GM13976 (cell line): ENCODE results near the gene EXOG.
A peak's percentile ranks its signal among the peaks of the same experiment; 100 is the strongest.

Experiments used
- DNase-seq: peaks from one replicate; pipeline ENCODE4 v3.0.0; 2012; ENCODE audit warnings: low spot score
- CTCF ChIP-seq: IDR thresholded peaks from 2 replicates; pipeline ENCODE4 v1.5.1; 2012; ENCODE audit warnings: borderline replicate concordance, mild to moderate bottlenecking; ENCODE audit not compliant: insufficient read depth; ENCODE audit errors: extremely low read depth, missing control alignments, control extremely low read depth
- in situ Hi-C: fragments of 300-500 bp; cut with MboI; formaldehyde crosslinking; loops from one replicate; pipeline ENCODE4 v1.12.0; 2022; ENCODE audit warnings: low sequenced_read_pairs, mixed read lengths, inconsistent platforms; ENCODE audit not compliant: unreplicated experiment

EXOG gene

GRCh38 chr3:38500688-38501417 is 4.7 kb downstream of the EXOG start:
- TF ChIP-seq CTCF, result no peak
- in situ Hi-C loops, result no loop called here
- no peak for DNase-seq

GRCh38 chr3:38507120-38507519 is 11.0 kb downstream of the EXOG start:
- in situ Hi-C loops, result no loop called here
- DNase-seq, result peak; percentile 59
- TF ChIP-seq CTCF, result no peak

- DNase-seq, result no peak
- in situ Hi-C loops, result no loop called here
- TF ChIP-seq CTCF, result no peak
Observed at GRCh38 chr3:38509732-38510131, 13.6 kb downstream of the EXOG start.

- no peak for TF ChIP-seq CTCF
- DNase-seq, result no peak
- in situ Hi-C loops, result no loop called here
Observed at GRCh38 chr3:38510631-38511030, 14.5 kb downstream of the EXOG start.

GRCh38 chr3:38511546-38511945 is 15.4 kb downstream of the EXOG start:
- in situ Hi-C loops, result no loop called here
- no peak for TF ChIP-seq CTCF
- DNase-seq, result no peak

- no peak for DNase-seq
- no peak for TF ChIP-seq CTCF
- in situ Hi-C loops, result no loop called here
Observed at GRCh38 chr3:38515367-38515766, 19.2 kb downstream of the EXOG start.
